CD4-positive, alpha-beta memory T cell (primary cell): ENCODE results near the gene BUD13. TPM values are rescaled to one million over a fixed set of nuclear protein-coding genes. Genes with fewer than 3 reads are reported as not detected.

Experiments used
- CTCF ChIA-PET: fragments of 350-600 bp; sonication (Branson Sonifier 250); formaldehyde crosslinking; loops from one replicate; lab custom pipeline; 2021; ENCODE audit warnings: inconsistent platforms; ENCODE audit not compliant: partially characterized antibody; lab: Charles Lee
- POLR2A ChIA-PET: fragments of 350-600 bp; sonication (Branson Sonifier 250); formaldehyde crosslinking; loops from one replicate; lab custom pipeline; 2021; ENCODE audit not compliant: partially characterized antibody; lab: Charles Lee
- DNase-seq, 5 donors: peaks; one replicate each; pipeline versions ENCODE4 v3.0.0 to v3.0.0-alpha.2; 2020 to 2022; ENCODE audit warnings: mixed read lengths in 1 of 5
- H3K27ac ChIP-seq: one replicate; pipeline ENCODE4 v1.7.0; 2013; ENCODE audit warnings: low read depth, low read length
- H3K27me3 ChIP-seq: 2 replicates; pipeline ENCODE4 v1.7.0; 2013; ENCODE audit warnings: mild to moderate bottlenecking, low read length, moderate library complexity; ENCODE audit not compliant: insufficient read depth
- H3K36me3 ChIP-seq: 2 replicates; pipeline ENCODE4 v1.7.0; 2013; ENCODE audit warnings: mild to moderate bottlenecking, low read length, moderate library complexity; ENCODE audit not compliant: insufficient read depth
- H3K4me1 ChIP-seq: 2 replicates; pipeline ENCODE4 v1.7.0; 2013; ENCODE audit warnings: mild to moderate bottlenecking, low read length, moderate library complexity; ENCODE audit not compliant: insufficient read depth
- H3K4me3 ChIP-seq, 2 donors: one replicate each; pipeline ENCODE4 v1.7.0; 2013; ENCODE audit warnings: low read length in 2 of 2, mild to moderate bottlenecking in 1 of 2
- H3K9me3 ChIP-seq, 2 donors: one replicate each; pipeline ENCODE4 v1.7.0; 2013; ENCODE audit warnings: low read length in 2 of 2, control low read depth in 1 of 2; ENCODE audit not compliant: control insufficient read depth in 1 of 2
- H3K27ac Mint-ChIP-seq, 7 donors: one replicate each; pipeline ENCODE4 v1.8.0; 2020 to 2021; ENCODE audit warnings: mixed read lengths in 7 of 7, mild to moderate bottlenecking in 6 of 7, inconsistent platforms in 3 of 7, moderate library complexity in 3 of 7
- H3K27me3 Mint-ChIP-seq, 2 donors: one replicate each; pipeline ENCODE4 v1.8.0; 2020 to 2021; ENCODE audit warnings: mixed read lengths in 2 of 2
- H3K36me3 Mint-ChIP-seq, 2 donors: one replicate each; pipeline ENCODE4 v1.8.0; 2020 to 2021; ENCODE audit warnings: mixed read lengths in 2 of 2, inconsistent platforms in 1 of 2, mild to moderate bottlenecking in 1 of 2
- H3K4me1 Mint-ChIP-seq, 4 donors: one replicate each; pipeline ENCODE4 v1.8.0; 2020 to 2021; ENCODE audit warnings: mixed read lengths in 4 of 4, mild to moderate bottlenecking in 1 of 4
- H3K4me3 Mint-ChIP-seq, 8 donors: one replicate each; pipeline ENCODE4 v1.8.0; 2020 to 2021; ENCODE audit warnings: mixed read lengths in 8 of 8, mild to moderate bottlenecking in 7 of 8, moderate library complexity in 6 of 8, inconsistent platforms in 3 of 8
- H3K9me3 Mint-ChIP-seq, 8 donors: one replicate each; pipeline ENCODE4 v1.8.0; 2020 to 2021; ENCODE audit warnings: mixed read lengths in 8 of 8, mild to moderate bottlenecking in 5 of 8, inconsistent platforms in 3 of 8, moderate library complexity in 1 of 8
- intact Hi-C: fragments of 100-400 bp; cut with micrococcal nuclease; formaldehyde crosslinking; loops from one replicate; pipeline ENCODE4 v1.15.1; 2023
- polyA plus RNA-seq, 2 donors: library from polyadenylated mRNA; unstranded; fragments of 300-500 nt; fragmentation: Illumina TruSeq; gene quantifications; one replicate each; pipeline ENCODE4 v1.2.3, GENCODE V29; 2021
- total RNA-seq, 2 experiments: library from RNA; stranded (reverse); gene quantifications; one replicate each; pipeline ENCODE4 v1.2.3, GENCODE V29; 2021

BUD13 gene
- total and polyA plus RNA-seq, 4 experiments from 2014 or later = 2.3 to 23.1 (median 20.3) TPM

- no peak overlapping the region for H3K4me3 ChIP-seq
- Mint-ChIP-seq H3K9me3 (no peaks in the 10 kb centered on the region), H3K27ac (peak overlapping the region in 1 of 7 donors; percentile 31), H3K4me3 (no peak overlapping the region), H3K27me3 (peaks cover 5 to 20% of the 10 kb centered on the region in 2 donors), H3K36me3 (no peaks in the 10 kb centered on the region), H3K4me1 (peaks cover 0 to 3% (median 0%) of the 10 kb centered on the region in 4 donors)
- intact Hi-C loops = no loop called here
- H3K36me3 ChIP-seq = no peaks in the 10 kb centered on the region
- ChIA-PET POLR2A (no interaction called here), CTCF (interaction anchor here (1.0 to 1.9 kb wide), 2 partner anchors 11 to 21 kb away, joined by 3 to 9 read pairs; no protein-coding TSS in a partner anchor)
- no peaks in the 10 kb centered on the region for H3K4me1 ChIP-seq
- H3K9me3 ChIP-seq = no peaks in the 10 kb centered on the region
- no peak for DNase-seq
- H3K27ac ChIP-seq = no peak overlapping the region
- no peaks in the 10 kb centered on the region for H3K27me3 ChIP-seq
Observed at GRCh38 chr11:116721988-116722387, 50.8 kb downstream of the BUD13 start.

- Mint-ChIP-seq H3K27ac (no peak overlapping the region), H3K4me3 (no peak overlapping the region), H3K36me3 (no peaks in the 10 kb centered on the region), H3K4me1 (peaks cover 0 to 3% (median 0%) of the 10 kb centered on the region in 4 donors), H3K27me3 (peaks cover 5 to 13% of the 10 kb centered on the region in 2 donors), H3K9me3 (no peaks in the 10 kb centered on the region)
- no peaks in the 10 kb centered on the region for H3K27me3 ChIP-seq
- no peaks in the 10 kb centered on the region for H3K4me1 ChIP-seq
- ChIA-PET POLR2A (no interaction called here), CTCF (no interaction called here)
- H3K9me3 ChIP-seq = no peaks in the 10 kb centered on the region
- no peak for DNase-seq
- intact Hi-C loops = no loop called here
- H3K4me3 ChIP-seq = no peak overlapping the region
- H3K27ac ChIP-seq = no peak overlapping the region
- no peaks in the 10 kb centered on the region for H3K36me3 ChIP-seq
Observed at GRCh38 chr11:116720895-116721294, 51.9 kb downstream of the BUD13 start.

GRCh38 chr11:116718955-116719501 lies 53.8 kb downstream of the BUD13 start:
- H3K27me3 ChIP-seq = no peaks in the 10 kb centered on the region
- intact Hi-C loops = no loop called here
- DNase-seq = no peak
- H3K36me3 Mint-ChIP-seq = no peaks in the 10 kb centered on the region
- ChIA-PET POLR2A (no interaction called here), CTCF (no interaction called here)
- H3K4me1 Mint-ChIP-seq = peaks cover 0 to 3% (median 0%) of the 10 kb centered on the region in 4 donors
- H3K4me3 ChIP-seq = no peak overlapping the region
- H3K27ac Mint-ChIP-seq = no peak overlapping the region
- H3K36me3 ChIP-seq = no peaks in the 10 kb centered on the region
- H3K9me3 ChIP-seq = no peaks in the 10 kb centered on the region
- no peak overlapping the region for H3K27ac ChIP-seq
- H3K9me3 Mint-ChIP-seq = no peaks in the 10 kb centered on the region
- no peak overlapping the region for H3K4me3 Mint-ChIP-seq
- H3K27me3 Mint-ChIP-seq = peaks cover 5 to 9% of the 10 kb centered on the region in 2 donors
- no peaks in the 10 kb centered on the region for H3K4me1 ChIP-seq

DNA sequence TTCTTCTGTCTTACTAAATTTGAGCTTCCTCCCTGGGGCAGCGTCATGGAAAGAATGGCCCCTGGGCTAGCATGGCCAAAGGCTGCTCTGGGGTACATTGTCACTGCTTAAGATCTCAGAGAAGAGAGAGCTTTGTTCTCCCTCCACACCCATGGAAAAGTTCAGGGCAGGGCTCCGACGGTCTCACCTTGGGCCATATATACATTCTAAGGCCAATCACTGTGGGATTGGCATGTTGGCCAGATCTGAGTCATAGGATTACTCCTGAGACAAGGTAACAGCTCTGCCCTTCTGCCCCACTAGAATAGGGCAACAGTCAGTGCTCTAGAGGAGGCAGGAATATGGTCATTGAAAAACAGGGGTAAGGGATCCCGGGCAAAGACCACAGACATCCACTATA lies 56.2 kb downstream of the BUD13 start:
- H3K9me3 Mint-ChIP-seq = no peaks in the 10 kb centered on the region
- H3K4me1 Mint-ChIP-seq = no peaks in the 10 kb centered on the region
- Histone ChIP-seq H3K27ac (no peak overlapping the region), H3K4me1 (no peaks in the 10 kb centered on the region), H3K4me3 (no peak overlapping the region), H3K27me3 (no peaks in the 10 kb centered on the region), H3K9me3 (no peaks in the 10 kb centered on the region), H3K36me3 (no peaks in the 10 kb centered on the region)
- peak overlapping the region in 1 of 7 donors; percentile 21 for H3K27ac Mint-ChIP-seq
- H3K4me3 Mint-ChIP-seq = no peak overlapping the region
- intact Hi-C loops = no loop called here
- no peaks in the 10 kb centered on the region for H3K36me3 Mint-ChIP-seq
- ChIA-PET CTCF (interaction anchor here (1.7 kb wide), 1 partner anchor 25 kb away, joined by 6 read pairs; no protein-coding TSS in a partner anchor), POLR2A (no interaction called here)
- H3K27me3 Mint-ChIP-seq = peaks cover 8 to 11% of the 10 kb centered on the region in 2 donors
- no peak for DNase-seq

- no peaks in the 10 kb centered on the region for H3K4me1 Mint-ChIP-seq
- H3K27me3 Mint-ChIP-seq = peaks cover 12 to 18% of the 10 kb centered on the region in 2 donors
- ChIA-PET CTCF (no interaction called here), POLR2A (no interaction called here)
- H3K4me3 ChIP-seq = no peak overlapping the region
- H3K9me3 ChIP-seq = no peaks in the 10 kb centered on the region
- no peak for DNase-seq
- intact Hi-C loops = no loop called here
- H3K9me3 Mint-ChIP-seq = no peaks in the 10 kb centered on the region
- no peak overlapping the region for H3K27ac ChIP-seq
- no peak overlapping the region for H3K4me3 Mint-ChIP-seq
- no peak overlapping the region for H3K27ac Mint-ChIP-seq
- no peaks in the 10 kb centered on the region for H3K36me3 ChIP-seq
- no peaks in the 10 kb centered on the region for H3K4me1 ChIP-seq
- no peaks in the 10 kb centered on the region for H3K27me3 ChIP-seq
- H3K36me3 Mint-ChIP-seq = no peaks in the 10 kb centered on the region
Observed at GRCh38 chr11:116715383-116715782, 57.4 kb downstream of the BUD13 start.

DNA sequence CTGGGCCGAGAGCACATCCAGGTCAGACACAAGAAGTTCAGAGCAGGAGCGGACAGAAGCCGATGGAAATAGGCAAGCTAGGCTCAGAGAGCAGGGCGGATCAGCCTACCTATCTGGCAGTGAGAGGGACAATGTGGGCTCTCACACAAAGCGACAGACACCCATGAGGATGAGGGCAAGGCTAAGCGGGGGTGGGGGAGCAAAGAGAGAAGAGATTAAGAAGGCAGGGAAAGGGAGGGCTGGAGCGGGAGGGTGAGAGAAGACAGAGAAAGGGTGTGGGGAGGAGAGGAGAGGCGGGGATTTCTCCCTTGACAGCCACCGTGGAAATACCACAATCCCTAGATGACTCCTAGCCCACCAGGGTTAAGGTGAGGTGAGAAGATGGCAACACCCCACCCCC lies 57.9 kb downstream of the BUD13 start:
- H3K27me3 ChIP-seq = no peaks in the 10 kb centered on the region
- H3K27ac Mint-ChIP-seq = peak overlapping the region in 1 of 7 donors; percentile 65
- H3K4me1 ChIP-seq = no peaks in the 10 kb centered on the region
- no peak for DNase-seq
- ChIA-PET CTCF (no interaction called here), POLR2A (no interaction called here)
- no peaks in the 10 kb centered on the region for H3K36me3 ChIP-seq
- H3K36me3 Mint-ChIP-seq = no peaks in the 10 kb centered on the region
- no peaks in the 10 kb centered on the region for H3K4me1 Mint-ChIP-seq
- H3K27me3 Mint-ChIP-seq = peaks cover 12 to 23% of the 10 kb centered on the region in 2 donors
- H3K9me3 Mint-ChIP-seq = no peaks in the 10 kb centered on the region
- H3K4me3 Mint-ChIP-seq = no peak overlapping the region
- H3K9me3 ChIP-seq = no peaks in the 10 kb centered on the region
- intact Hi-C loops = no loop called here
- no peak overlapping the region for H3K4me3 ChIP-seq
- no peak overlapping the region for H3K27ac ChIP-seq

GRCh38 chr11:116712428-116712827 lies 60.4 kb downstream of the BUD13 start:
- POLR2A ChIA-PET = no interaction called here
- no peak for DNase-seq
- Mint-ChIP-seq H3K27me3 (peaks cover 26 to 33% of the 10 kb centered on the region in 2 donors), H3K9me3 (no peaks in the 10 kb centered on the region), H3K4me1 (peaks cover 0 to 2% (median 0%) of the 10 kb centered on the region in 4 donors), H3K36me3 (no peaks in the 10 kb centered on the region), H3K27ac (no peak overlapping the region), H3K4me3 (no peak overlapping the region)
- no peak overlapping the region for H3K27ac ChIP-seq
- H3K27me3 ChIP-seq = no peaks in the 10 kb centered on the region
- no peaks in the 10 kb centered on the region for H3K9me3 ChIP-seq
- intact Hi-C loops = no loop called here
- no peaks in the 10 kb centered on the region for H3K36me3 ChIP-seq
- CTCF ChIA-PET = no interaction called here
- no peak overlapping the region for H3K4me3 ChIP-seq
- H3K4me1 ChIP-seq = no peaks in the 10 kb centered on the region
